Activated effector memory CD4-positive, alpha-beta T cell treated with anti-CD3 and anti-CD28 coated beads, Interleukin-2, amount 50 U/mL, for 16 hours (primary cell): ENCODE results near the gene ATAD3C.
A peak's percentile ranks its signal among the peaks of the same experiment; 100 is the strongest.
"Not testable (repeated sequence)": the region's sequence is repeated elsewhere in the genome, so short reads cannot be mapped to it uniquely, and the experiment has no call there.

Source experiments
- DNase-seq: peaks from one replicate; pipeline ENCODE4 v3.0.0-alpha.2; 2020

Gene ATAD3C

GRCh38 chr1:1449099-1449739, at the start of gene ATAD3C:
Gene ATAD3C, plus strand, starts transcription at chr1:1449689. Its CDS starts 995 bp downstream, at chr1:1450684.
- DNase-seq: no peak

DNA sequence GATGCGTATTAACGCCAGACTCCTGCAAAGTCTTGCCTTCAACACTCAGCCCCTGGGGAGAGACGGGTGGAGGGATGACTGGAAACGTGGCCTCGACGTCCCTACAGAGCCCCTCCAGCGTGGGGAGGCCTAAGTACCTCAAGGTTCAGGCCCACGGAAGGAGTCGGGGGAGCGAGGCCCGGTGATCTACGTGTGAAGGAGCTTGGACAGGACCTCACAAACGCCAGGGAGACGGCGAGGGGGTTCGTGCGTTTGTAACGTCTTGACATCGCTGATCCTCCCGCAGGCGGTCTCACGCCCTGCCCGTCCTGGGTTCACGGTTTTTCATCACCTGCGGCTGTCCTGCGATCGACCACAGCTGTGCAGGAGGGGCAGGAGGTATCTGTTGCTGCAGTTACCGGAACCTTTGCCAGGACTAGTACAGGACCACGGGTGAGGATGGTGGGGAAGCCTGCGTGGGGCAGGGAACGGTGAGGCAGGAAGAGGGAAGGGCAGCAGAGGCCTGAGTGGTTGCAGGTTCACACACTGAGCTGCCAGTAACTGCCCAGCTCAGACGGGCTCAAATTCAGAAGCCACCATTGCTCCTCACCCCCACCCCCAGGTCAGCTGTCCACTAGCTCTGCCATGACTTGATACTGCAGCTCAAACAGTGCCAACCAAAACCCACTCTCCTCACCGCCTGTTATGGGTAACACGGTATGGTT, 49.5 kb upstream of the ATAD3C start:
- no peak for DNase-seq

GRCh38 chr1:1400576-1401456, 48.7 kb upstream of the ATAD3C start:
- no peak for DNase-seq

DNA sequence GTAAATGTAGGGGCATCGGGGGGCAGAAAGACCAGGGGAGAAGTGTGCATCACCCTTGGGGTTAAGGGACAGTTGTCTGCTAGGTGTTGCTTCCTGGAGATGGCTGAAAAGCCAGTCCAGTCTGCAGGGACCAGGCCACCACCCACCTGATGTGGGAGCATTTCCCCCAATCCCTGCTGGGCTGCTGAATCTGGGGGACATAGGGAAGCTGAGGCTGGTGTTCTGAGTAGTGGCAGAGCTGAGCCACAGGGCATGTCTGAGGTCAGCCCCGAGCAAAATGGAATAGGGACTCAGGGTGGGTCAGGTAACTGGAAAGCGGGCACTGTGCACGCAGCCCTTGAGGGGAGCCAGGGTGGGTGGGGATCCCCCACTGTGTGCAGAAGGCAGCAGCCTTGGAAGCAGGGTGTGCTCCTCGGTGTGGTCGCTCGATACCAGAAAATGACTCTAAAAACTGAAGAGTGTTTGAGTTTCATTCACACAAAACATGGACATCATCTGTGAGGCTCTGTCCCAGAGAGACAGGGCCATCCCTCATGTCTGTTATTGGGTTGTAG, 48.0 kb upstream of the ATAD3C start:
- no peak for DNase-seq

- peak; percentile 72 for DNase-seq
Observed at GRCh38 chr1:1402072-1402900, 47.2 kb upstream of the ATAD3C start.

DNA sequence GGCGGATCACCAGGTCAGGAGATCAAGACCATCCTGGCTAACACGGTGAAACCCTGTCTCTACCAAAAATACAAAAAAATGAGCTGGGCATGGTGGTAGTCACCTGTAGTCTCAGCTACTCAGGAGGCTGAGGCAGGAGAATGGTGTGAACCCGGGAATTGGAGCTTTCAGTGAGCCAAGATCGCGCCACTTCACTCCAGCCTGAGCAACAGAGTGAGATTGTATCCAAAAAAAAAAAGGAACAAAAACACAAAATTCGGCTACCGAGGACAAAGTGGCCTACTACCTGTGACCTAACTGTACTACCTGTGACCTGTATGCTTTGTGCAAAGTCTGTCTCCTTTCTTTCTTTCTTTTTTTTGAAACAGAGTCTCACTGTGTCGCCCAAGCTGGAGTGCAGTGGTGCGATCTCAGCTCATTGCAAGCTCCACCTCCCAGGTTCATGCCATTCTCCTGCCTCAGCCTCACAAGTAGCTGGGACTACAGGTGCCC, 46.5 kb upstream of the ATAD3C start:
- not testable (repeated sequence) for DNase-seq

DNA sequence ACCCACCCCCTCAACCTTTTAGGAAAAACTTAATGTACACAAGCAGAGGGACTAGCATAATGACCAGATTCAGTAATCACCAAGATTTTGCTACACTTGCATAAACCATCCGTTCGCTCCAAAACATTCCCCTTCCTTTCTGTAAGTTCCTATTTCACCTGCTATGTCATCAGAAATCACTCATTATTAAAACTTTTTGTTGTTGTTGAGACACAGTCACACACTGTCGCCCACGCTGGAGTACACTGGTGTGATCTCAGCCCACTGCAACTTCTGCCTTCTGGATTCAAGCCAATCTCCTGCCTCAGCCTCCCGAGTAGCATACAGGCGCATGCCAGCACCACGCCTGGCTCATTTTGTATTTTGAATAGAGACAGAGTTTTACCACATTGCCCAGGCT, 45.8 kb upstream of the ATAD3C start:
- no peak for DNase-seq

DNA sequence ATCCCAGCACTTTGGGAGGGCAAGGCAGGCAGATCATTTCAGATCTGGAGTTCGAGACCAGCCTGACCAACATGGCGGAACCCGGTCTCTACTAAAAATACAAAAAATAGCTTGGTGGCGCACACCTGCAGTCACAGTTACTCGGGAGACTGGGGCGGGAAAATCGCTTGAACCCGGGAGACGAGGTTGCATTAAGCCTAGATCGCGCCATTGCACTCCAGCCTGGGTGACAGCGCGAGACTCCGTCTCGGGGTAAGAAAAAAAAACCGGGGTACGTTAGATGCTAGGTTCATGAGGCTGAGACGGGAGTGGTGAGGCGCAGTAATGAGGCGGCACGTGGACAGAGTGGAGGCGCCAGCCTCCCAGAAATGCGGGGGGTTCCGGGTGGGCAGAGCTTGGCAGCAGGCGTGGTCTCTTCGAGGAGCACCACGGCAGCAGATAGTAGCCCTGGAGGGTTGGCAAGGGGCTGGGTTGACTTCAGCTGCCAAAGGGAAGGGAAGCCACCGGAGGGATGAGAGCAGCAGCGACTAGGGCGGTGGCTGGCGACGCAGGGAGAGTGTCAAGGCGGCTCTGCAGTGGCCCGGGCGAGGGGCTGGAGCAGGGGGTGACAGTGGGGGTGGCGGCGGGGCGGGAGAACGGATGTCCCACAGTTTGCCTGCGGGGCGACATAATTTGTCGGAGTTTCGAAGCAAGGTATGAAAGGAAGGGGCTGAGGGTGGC, 43.2 kb upstream of the ATAD3C start:
- no peak for DNase-seq

GRCh38 chr1:1406821-1407635, 42.5 kb upstream of the ATAD3C start, which contains the start of gene MRPL20:
Gene MRPL20, minus strand, starts transcription at chr1:1407293. Its CDS starts 76 bp downstream, at chr1:1407217.
- peak; percentile 99 for DNase-seq

DNA sequence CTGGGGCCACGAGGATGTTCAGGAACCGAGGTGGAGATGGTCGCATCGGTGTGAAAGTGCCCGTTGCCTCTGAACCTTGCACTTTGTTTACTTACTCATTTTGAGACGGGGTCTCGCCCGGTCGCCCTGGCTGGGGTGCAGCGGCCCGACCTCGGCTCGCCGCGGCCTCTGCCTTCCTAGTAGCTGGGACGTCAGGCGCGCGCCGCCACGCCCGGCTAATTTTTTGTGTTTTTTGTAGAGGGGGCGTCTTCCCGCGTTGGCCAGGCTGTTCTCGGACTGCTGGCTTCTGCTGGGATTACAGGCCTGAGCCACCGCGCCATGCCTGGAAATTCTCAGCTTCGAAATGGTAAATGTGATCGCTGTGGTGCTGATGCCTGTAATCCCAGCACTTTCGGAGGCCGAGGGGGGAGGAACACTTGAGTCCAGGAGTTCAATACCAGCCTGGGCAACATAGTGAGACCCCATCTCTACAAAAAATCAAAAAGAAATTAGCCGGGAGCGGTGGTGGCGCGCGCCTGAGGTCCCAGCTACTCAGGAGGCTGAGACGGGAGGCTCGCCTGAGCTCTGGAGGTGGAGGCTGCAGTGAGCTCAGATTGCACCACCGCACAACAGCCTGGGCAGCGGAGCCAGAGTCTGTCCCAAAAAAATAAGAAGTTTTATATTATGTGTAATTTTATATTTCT, 41.7 kb upstream of the ATAD3C start:
- DNase-seq: no peak

DNA sequence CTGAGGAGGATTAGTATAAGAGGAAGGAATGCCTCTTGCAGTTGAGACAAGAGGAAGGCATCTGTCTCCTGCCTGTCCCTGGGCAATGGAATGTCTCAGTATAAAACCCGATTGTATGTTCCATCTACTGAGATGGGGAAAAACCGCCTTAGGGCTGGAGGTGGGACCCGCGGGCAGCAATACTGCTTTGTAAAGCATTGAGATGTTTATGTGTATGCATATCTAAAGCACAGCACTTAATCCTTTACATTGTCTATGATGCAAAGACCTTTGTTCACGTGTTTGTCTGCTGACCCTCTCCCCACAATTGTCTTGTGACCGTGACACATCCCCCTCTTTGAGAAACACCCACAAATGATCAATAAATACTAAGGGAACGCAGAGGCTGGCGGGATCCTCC, 39.3 kb upstream of the ATAD3C start:
- not testable (repeated sequence) for DNase-seq

- no peak for DNase-seq
Observed at GRCh38 chr1:1411626-1412025, 37.9 kb upstream of the ATAD3C start.

- DNase-seq: not testable (repeated sequence)
Observed at GRCh38 chr1:1412311-1412902, 37.1 kb upstream of the ATAD3C start.

DNA sequence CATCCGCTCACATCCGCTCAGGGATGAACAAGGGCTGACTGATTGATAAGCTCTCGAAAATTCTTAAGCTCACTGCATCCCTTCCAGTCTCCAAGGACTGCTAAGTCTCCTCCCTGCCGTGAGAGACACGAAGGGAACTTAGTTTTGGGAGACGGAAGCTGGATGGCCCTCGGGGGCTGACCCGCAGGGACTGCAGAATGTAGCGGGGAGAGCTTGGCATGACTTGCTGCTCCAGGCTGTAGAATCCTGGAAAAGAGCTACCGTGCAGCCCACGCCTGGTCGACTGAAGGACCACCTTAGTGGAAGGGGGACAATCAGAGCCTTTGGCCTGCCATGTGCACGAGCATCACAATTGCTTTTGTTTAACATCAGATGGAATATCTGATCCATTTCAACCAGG, 33.7 kb upstream of the ATAD3C start:
- no peak for DNase-seq

DNA sequence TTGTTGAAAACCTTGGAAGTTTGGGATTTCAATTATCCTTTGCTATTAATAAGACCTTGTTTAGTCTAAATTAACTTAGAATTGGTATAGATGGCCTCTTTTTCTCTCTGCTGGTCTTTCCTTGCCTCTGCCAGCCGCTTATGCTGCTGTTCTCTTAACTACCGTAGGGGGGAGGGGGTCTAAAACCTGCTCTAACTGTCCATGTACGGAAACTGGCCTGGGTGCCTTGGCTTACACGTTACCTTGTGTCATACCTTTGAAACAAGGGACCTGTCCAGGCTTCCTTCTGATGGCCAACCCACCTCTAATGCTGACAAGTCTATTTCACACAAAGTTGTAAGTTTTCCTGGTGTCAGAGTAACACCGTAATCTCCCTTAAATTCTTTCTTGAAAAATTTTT, 32.1 kb upstream of the ATAD3C start:
- DNase-seq: not testable (repeated sequence)

DNA sequence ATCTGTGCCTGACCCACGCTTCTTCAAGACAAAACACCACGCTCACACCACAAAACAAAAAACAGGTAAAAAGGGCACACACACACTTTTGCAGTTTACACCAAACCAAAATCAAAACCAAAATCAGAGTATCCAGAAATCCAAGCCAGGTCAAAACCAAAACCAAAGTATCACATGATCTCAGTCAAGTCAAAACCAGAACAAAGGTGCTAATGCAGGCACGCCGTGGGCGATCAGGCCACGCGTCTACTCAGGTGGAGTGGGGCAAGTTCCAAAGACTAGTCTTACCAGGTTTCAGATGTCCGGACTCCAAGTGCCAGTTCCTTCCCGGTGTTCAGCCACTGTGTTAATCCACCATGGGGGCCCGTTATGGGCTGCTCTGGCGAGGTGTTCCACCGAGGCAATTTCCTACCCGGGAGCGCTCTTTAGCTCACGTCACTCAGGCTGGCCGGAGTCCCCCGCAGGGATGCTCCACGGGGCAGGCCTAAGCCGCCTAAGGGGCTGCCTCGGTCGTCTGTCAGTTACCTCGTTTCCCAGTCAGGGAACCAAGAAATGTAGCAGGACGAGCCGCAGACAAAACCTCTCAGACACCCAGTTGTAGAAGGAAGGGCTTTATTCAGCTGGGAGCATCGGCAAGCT, 31.5 kb upstream of the ATAD3C start:
- not testable (repeated sequence) for DNase-seq

- no peak for DNase-seq
Observed at GRCh38 chr1:1418464-1419362, 30.8 kb upstream of the ATAD3C start.

DNA sequence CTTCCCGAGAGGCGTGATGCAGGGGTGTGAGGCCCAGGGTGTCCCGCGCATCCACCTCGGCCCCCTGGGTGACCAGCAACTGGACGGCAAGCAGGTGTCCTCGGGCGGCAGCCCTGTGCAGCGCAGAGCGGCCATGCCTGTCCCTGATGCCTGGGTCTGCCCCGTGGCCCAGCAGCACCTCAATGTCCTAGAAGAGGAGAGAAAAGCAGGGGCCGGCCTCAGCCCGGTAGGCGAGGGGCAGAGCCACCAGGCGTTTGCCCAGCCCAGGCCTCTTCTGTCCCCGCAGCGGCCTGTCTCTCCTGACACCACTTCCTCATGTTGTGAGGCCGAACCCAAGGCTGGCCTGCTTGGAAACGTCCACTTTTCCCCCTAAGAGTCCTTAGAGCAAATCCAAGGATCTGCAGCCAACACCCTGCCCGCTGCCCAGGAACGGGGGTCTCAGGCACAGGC, 30.1 kb upstream of the ATAD3C start:
- no peak for DNase-seq
